IMR-90 (cell line): ENCODE results near the gene KCNK18.

ENCODE experiments used
- MAFK ChIP-seq: IDR thresholded peaks from 2 replicates; pipeline ENCODE4 v1.6.1; 2012; ENCODE audit warnings: low read depth, low read length, improper control_type of control experiment
- POLR2A ChIP-seq: IDR thresholded peaks from 2 replicates; pipeline ENCODE4 v1.6.1; 2012; ENCODE audit warnings: mild to moderate bottlenecking, low read depth, low read length
- RAD21 ChIP-seq: IDR thresholded peaks from 2 replicates; pipeline ENCODE4 v1.6.1; 2012; ENCODE audit warnings: low read length, improper control_type of control experiment
- TF ChIP-seq, protein P1 (sequence below): fragments of 150-350 bp; IDR thresholded peaks from 2 replicates; pipeline ENCODE4 v1.6.1; 2016; ENCODE audit warnings: low read depth, mild to moderate bottlenecking, low read length, moderate library complexity, borderline replicate concordance
- TF ChIP-seq, protein P2 (sequence below): conservative IDR thresholded peaks from 2 replicates; pipeline ENCODE4 v1.5.1; 2012; ENCODE audit warnings: mild to moderate bottlenecking, low read depth, low read length, improper control_type of control experiment

DNA sequence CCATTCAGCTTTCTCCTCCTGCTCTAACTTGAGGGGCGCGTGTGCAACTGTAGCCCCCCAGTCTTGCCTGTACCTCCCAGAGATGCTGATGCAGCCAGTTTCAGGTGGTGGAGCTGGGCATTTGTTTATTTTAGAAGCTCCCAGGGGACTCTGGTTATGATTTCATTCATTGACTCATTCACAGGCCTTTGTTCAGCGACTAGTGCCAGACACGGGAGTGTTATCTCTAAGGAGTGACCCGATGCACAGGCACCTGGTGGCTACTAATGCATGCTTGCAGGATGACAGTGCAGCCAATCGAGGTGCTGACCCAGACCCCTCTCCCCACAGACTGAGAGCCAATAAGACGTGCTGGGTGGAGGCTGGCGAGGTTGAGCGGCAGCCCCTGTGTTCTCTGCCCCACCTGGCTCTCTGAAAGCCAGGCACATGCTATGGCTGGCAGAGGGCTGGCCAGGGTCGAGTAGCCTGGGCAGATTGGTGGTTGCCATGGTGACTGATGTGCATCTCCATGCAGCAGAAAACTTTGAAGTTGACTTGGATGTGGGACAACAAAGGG is 23.9 kb downstream of the KCNK18 start:
- TF ChIP-seq, protein P1, sequence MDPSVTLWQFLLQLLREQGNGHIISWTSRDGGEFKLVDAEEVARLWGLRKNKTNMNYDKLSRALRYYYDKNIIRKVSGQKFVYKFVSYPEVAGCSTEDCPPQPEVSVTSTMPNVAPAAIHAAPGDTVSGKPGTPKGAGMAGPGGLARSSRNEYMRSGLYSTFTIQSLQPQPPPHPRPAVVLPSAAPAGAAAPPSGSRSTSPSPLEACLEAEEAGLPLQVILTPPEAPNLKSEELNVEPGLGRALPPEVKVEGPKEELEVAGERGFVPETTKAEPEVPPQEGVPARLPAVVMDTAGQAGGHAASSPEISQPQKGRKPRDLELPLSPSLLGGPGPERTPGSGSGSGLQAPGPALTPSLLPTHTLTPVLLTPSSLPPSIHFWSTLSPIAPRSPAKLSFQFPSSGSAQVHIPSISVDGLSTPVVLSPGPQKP = no peak
- no peak for TF ChIP-seq POLR2A
- TF ChIP-seq, protein P2, sequence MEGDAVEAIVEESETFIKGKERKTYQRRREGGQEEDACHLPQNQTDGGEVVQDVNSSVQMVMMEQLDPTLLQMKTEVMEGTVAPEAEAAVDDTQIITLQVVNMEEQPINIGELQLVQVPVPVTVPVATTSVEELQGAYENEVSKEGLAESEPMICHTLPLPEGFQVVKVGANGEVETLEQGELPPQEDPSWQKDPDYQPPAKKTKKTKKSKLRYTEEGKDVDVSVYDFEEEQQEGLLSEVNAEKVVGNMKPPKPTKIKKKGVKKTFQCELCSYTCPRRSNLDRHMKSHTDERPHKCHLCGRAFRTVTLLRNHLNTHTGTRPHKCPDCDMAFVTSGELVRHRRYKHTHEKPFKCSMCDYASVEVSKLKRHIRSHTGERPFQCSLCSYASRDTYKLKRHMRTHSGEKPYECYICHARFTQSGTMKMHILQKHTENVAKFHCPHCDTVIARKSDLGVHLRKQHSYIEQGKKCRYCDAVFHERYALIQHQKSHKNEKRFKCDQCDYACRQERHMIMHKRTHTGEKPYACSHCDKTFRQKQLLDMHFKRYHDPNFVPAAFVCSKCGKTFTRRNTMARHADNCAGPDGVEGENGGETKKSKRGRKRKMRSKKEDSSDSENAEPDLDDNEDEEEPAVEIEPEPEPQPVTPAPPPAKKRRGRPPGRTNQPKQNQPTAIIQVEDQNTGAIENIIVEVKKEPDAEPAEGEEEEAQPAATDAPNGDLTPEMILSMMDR = no peak
- TF ChIP-seq RAD21 = no peak
- TF ChIP-seq MAFK = no peak
